Stimulated activated CD8-positive, alpha-beta memory T cell treated with anti-CD3 and anti-CD28 coated beads, Interleukin-2, amount 100 ng/mL, for 48 hours (primary cell): Measurements from ENCODE around the gene LMBR1.
"Not testable (repeated sequence)": the region's sequence is repeated elsewhere in the genome, so short reads cannot be mapped to it uniquely, and the experiment has no call there.

ENCODE experiments used
- DNase-seq, 2 donors: peaks; one replicate each; pipeline ENCODE4 v3.0.0-alpha.2; 2020; ENCODE audit warnings: low read depth in 2 of 2

Gene LMBR1

GRCh38 chr7:156657681-156658080 is 235.3 kb downstream of the LMBR1 start:
- DNase-seq = no peak

- DNase-seq = no peak
These were observed 236.4 kb downstream of the LMBR1 start for GRCh38 chr7:156656598-156656997.

GRCh38 chr7:156655983-156656382 is 237.0 kb downstream of the LMBR1 start:
- no peak for DNase-seq

GRCh38 chr7:156655251-156655650 is 237.7 kb downstream of the LMBR1 start:
- DNase-seq = no peak

- no peak for DNase-seq
These were observed 238.3 kb downstream of the LMBR1 start for GRCh38 chr7:156654511-156655234.

- no peak for DNase-seq
These were observed 240.0 kb downstream of the LMBR1 start for GRCh38 chr7:156652886-156653568.

- no peak for DNase-seq
These were observed 241.5 kb downstream of the LMBR1 start for GRCh38 chr7:156651474-156651873.

GRCh38 chr7:156650042-156650441 is 242.9 kb downstream of the LMBR1 start:
- no peak for DNase-seq

- not testable (repeated sequence) for DNase-seq
These were observed 245.7 kb downstream of the LMBR1 start for GRCh38 chr7:156647330-156647729.

GRCh38 chr7:156642306-156643045 is 250.5 kb downstream of the LMBR1 start:
- DNase-seq = no peak

GRCh38 chr7:156640949-156641485 is 252.0 kb downstream of the LMBR1 start:
- DNase-seq = peak; percentile 25 to 43

- DNase-seq = peak; percentile 98 to 100
These were observed 252.6 kb downstream of the LMBR1 start, which contains the start of gene RNF32 for GRCh38 chr7:156640257-156640948. Gene RNF32, plus strand, starts transcription at chr7:156640774. Its CDS starts 3,104 bp downstream, at chr7:156643878.

GRCh38 chr7:156639426-156640256 is 253.3 kb downstream of the LMBR1 start:
- DNase-seq = no peak

GRCh38 chr7:156638443-156639077 is 254.4 kb downstream of the LMBR1 start:
- DNase-seq = no peak

- DNase-seq = not testable (repeated sequence)
These were observed 255.9 kb downstream of the LMBR1 start for GRCh38 chr7:156637093-156637492.

GRCh38 chr7:156635529-156636385 is 257.2 kb downstream of the LMBR1 start:
- DNase-seq = no peak

- no peak for DNase-seq
These were observed 258.9 kb downstream of the LMBR1 start for GRCh38 chr7:156634117-156634516.

GRCh38 chr7:156629873-156630272 is 263.1 kb downstream of the LMBR1 start:
- no peak for DNase-seq

- DNase-seq = no peak
These were observed 264.4 kb downstream of the LMBR1 start for GRCh38 chr7:156628562-156628961.
